A673 (cell line): ENCODE results near the gene USP2. TPM values are rescaled to one million over a fixed set of nuclear protein-coding genes. Genes with fewer than 3 reads are reported as not detected.

Source experiments
- BruUV-seq: library from RNA; stranded (reverse); fragments of 400-500 nt; replicated peaks from 2 replicates; lab custom pipeline; 2021; lab: Mats Ljungman, UMichigan
- CTCF ChIA-PET: fragments of 300-600 bp; sonication (Branson Sonifier 250); formaldehyde crosslinking; loops from one replicate; lab custom pipeline; 2022; ENCODE audit warnings: antibody characterized with exemption; lab: Charles Lee
- POLR2A ChIA-PET: fragments of 300-600 bp; sonication (Branson Sonifier 250); formaldehyde crosslinking; loops from one replicate; lab custom pipeline; 2022; ENCODE audit warnings: antibody characterized with exemption; ENCODE audit not compliant: low non-redundant PET; lab: Charles Lee
- DNase-seq: peaks from one replicate; pipeline ENCODE4 v3.0.0-alpha.2; 2015; ENCODE audit warnings: low spot score
- H3K27ac ChIP-seq: fragments of 200-600 bp; sonication (generic); 2 replicates; pipeline ENCODE4 v1.5.1; 2016; ENCODE audit warnings: mixed run types, low read depth, mild to moderate bottlenecking, mixed read lengths, antibody characterized with exemption, low read length; ENCODE audit not compliant: poor library complexity, severe bottlenecking
- H3K27me3 ChIP-seq: fragments of 200-600 bp; sonication (generic); replicated peaks from 2 replicates; pipeline ENCODE4 v1.6.1; 2017; ENCODE audit warnings: mixed run types, low read depth, mild to moderate bottlenecking, mixed read lengths, antibody characterized with exemption, low read length; ENCODE audit not compliant: insufficient read depth, poor library complexity
- H3K36me3 ChIP-seq: fragments of 200-600 bp; sonication (generic); 2 replicates; pipeline ENCODE4 v1.6.1; 2016; ENCODE audit warnings: mixed run types, mild to moderate bottlenecking, mixed read lengths, antibody characterized with exemption, low read length; ENCODE audit not compliant: insufficient read depth, poor library complexity, severe bottlenecking
- H3K4me1 ChIP-seq: fragments of 200-600 bp; sonication (generic); 2 replicates; pipeline ENCODE4 v1.6.1; 2017; ENCODE audit warnings: mixed run types, mild to moderate bottlenecking, mixed read lengths, antibody characterized with exemption, low read length; ENCODE audit not compliant: insufficient read depth, poor library complexity, severe bottlenecking
- H3K4me3 ChIP-seq: fragments of 200-600 bp; sonication (generic); 2 replicates; pipeline ENCODE4 v1.5.1; 2016; ENCODE audit warnings: low read depth, mixed run types, mild to moderate bottlenecking, mixed read lengths, low read length; ENCODE audit not compliant: poor library complexity, severe bottlenecking
- H3K9me3 ChIP-seq: fragments of 200-600 bp; sonication (generic); 2 replicates; pipeline ENCODE4 v1.6.1; 2016; ENCODE audit warnings: mixed run types, low read depth, mild to moderate bottlenecking, mixed read lengths, antibody characterized with exemption, low read length; ENCODE audit not compliant: poor library complexity, severe bottlenecking
- CTCF ChIP-seq: fragments of 300-800, 200-600 bp; sonication (generic); conservative IDR thresholded peaks from 2 replicates; pipeline ENCODE4 v1.5.1; 2017; ENCODE audit warnings: low read depth, mild to moderate bottlenecking, antibody characterized with exemption, low read length, moderate library complexity, mixed read lengths
- EZH2 ChIP-seq: fragments of 200-600 bp; sonication (generic); IDR thresholded peaks from 2 replicates; pipeline ENCODE4 v1.6.1; 2017; ENCODE audit warnings: borderline replicate concordance, low read depth, mild to moderate bottlenecking, mixed read lengths, antibody characterized with exemption, low read length; ENCODE audit not compliant: poor library complexity, severe bottlenecking
- intact Hi-C: fragments of 100-400 bp; cut with micrococcal nuclease; formaldehyde crosslinking; loops from one replicate; pipeline ENCODE4 v1.10.0; 2022; ENCODE audit not compliant: unreplicated experiment
- total RNA-seq: library from RNA; stranded (reverse); gene quantifications from 2 replicates; pipeline ENCODE4 v1.2.3, GENCODE V29; 2021

The USP2 gene
- total RNA-seq, 1 experiment from 2014 or later, result 4.8 TPM

GRCh38 chr11:119377961-119378667 lies 3.4 kb downstream of the USP2 start:
- ChIA-PET CTCF (interaction anchor here (0.5 to 1.8 kb wide), 2 partner anchors 60 to 97 kb away, joined by 4 to 5 read pairs; no protein-coding TSS in a partner anchor), POLR2A (no interaction called here)
- no peak for DNase-seq
- Histone ChIP-seq H3K9me3 (no peaks in the 10 kb centered on the region), H3K36me3 (no peaks in the 10 kb centered on the region), H3K4me1 (peaks cover 6% of the 10 kb centered on the region), H3K27ac (no peak overlapping the region), H3K27me3 (no peaks in the 10 kb centered on the region), H3K4me3 (no peak overlapping the region)
- BruUV-seq, result no TSS peak
- TF ChIP-seq EZH2 (no peak), CTCF (no peak)
- intact Hi-C loops, result no loop called here

DNA sequence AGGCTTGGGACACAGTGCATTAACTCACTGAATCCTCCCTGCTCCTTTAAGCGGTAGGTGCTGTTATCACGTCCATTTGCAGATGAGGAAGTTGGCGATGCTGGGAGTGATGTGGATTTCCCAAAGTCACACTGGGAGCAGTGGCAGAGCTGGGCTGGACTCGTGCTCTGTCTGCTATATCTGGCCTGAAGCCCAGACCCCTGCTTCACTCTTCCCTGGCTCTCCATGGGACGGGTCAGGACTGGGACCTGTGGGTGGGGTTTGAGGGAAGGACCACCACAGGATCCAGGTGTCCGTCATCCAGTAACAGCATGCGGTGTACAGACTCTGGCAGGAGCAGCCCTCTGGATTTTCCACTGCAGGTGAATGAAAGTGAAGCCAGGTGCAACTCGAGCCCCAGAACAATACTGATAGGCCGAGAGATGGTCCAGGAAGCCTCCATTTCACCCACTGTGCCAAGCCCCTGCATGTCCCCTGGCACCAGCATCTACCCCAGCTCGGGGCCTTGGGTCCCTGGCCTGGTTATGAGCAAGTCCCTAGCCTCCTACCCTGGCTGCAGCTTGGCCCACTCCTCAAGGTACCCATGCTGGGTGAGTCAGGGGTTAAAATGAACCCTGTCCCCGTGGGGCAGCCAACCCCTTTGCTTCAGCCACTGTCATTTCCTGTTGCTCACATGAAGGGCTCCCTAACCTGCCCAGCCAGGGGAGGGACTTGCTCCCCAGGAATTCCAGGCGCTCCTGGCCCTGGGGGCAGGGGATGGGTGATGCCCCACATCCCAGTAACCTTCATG lies 4.2 kb downstream of the USP2 start:
- Histone ChIP-seq H3K9me3 (no peaks in the 10 kb centered on the region), H3K27ac (no peak overlapping the region), H3K4me1 (peaks cover 6% of the 10 kb centered on the region), H3K36me3 (no peaks in the 10 kb centered on the region), H3K4me3 (no peak overlapping the region), H3K27me3 (no peaks in the 10 kb centered on the region)
- DNase-seq, result no peak
- ChIA-PET POLR2A (no interaction called here), CTCF (interaction anchor here (2.0 kb wide), 1 partner anchor 98 kb away, joined by 6 read pairs; no protein-coding TSS in a partner anchor)
- no TSS peak for BruUV-seq
- intact Hi-C loops, result no loop called here
- TF ChIP-seq CTCF (no peak), EZH2 (no peak)

DNA sequence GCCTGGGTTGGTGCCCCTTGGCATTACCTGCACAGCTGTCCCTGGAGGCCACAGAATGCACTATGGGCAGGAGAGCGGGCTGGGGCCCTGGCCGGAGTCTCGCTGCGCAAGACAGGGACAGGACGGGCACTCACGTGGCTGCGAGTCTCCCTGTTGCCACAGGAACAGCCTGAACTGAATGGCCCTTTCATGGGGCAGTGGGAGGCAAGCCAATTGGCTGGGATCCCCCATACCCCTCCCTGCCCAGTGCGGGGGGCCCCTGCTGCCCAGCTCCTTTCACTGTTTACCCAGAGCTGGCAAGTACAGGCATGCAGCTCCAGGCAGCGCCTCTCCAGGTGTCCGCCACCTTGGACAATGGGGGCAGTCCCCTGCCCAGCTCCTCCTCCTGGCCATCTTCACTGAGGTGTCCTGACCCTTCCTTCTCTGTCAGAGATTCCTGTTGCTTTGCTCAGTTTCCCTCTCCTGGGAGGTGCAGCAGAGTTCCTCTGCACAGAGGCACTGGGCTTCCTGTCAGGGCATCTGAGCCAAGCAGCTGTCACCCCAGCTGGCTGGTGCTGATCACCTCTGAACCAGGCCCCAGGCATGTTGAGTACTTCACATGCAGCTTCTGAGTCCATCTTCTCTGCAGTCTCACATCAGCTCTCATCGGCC lies 5.2 kb downstream of the USP2 start:
- BruUV-seq, result no TSS peak
- intact Hi-C loops, result no loop called here
- H3K4me1 ChIP-seq, result peaks cover 15% of the 10 kb centered on the region
- TF ChIP-seq EZH2, result no peak
- TF ChIP-seq CTCF, result no peak
- H3K36me3 ChIP-seq, result no peaks in the 10 kb centered on the region
- H3K4me3 ChIP-seq, result no peak overlapping the region
- no peak for DNase-seq
- no peaks in the 10 kb centered on the region for H3K27me3 ChIP-seq
- ChIA-PET POLR2A (no interaction called here), CTCF (interaction anchor here (0.6 to 2.0 kb wide), 3 partner anchors 28 to 99 kb away, joined by 4 to 7 read pairs (median 6); no protein-coding TSS in a partner anchor)
- H3K27ac ChIP-seq, result no peak overlapping the region
- H3K9me3 ChIP-seq, result no peaks in the 10 kb centered on the region
